Retinal pigment epithelial cell (primary cell): ENCODE measurements around the gene TCIRG1.

ENCODE experiments used
- DNase-seq: peaks from one replicate; pipeline ENCODE4 v3.0.0-alpha.2; 2010; ENCODE audit warnings: low read depth
- H3K4me3 ChIP-seq: 2 replicates; pipeline ENCODE4 v1.5.1; 2011; ENCODE audit warnings: mild to moderate bottlenecking, low read length, control low read depth, moderate library complexity
- CTCF ChIP-seq: conservative IDR thresholded peaks from 2 replicates; pipeline ENCODE4 v1.5.1; 2011; ENCODE audit warnings: low read depth, low read length, control low read depth, inconsistent platforms

The TCIRG1 gene

GRCh38 chr11:68044898-68045351, 6.1 kb downstream of the TCIRG1 start:
- no peak for TF ChIP-seq CTCF
- H3K4me3 ChIP-seq: no peak overlapping the region
- no peak for DNase-seq

- no peak for DNase-seq
- no peak for TF ChIP-seq CTCF
- no peak overlapping the region for H3K4me3 ChIP-seq
Observed at GRCh38 chr11:68047437-68048290, 8.8 kb downstream of the TCIRG1 start.

DNA sequence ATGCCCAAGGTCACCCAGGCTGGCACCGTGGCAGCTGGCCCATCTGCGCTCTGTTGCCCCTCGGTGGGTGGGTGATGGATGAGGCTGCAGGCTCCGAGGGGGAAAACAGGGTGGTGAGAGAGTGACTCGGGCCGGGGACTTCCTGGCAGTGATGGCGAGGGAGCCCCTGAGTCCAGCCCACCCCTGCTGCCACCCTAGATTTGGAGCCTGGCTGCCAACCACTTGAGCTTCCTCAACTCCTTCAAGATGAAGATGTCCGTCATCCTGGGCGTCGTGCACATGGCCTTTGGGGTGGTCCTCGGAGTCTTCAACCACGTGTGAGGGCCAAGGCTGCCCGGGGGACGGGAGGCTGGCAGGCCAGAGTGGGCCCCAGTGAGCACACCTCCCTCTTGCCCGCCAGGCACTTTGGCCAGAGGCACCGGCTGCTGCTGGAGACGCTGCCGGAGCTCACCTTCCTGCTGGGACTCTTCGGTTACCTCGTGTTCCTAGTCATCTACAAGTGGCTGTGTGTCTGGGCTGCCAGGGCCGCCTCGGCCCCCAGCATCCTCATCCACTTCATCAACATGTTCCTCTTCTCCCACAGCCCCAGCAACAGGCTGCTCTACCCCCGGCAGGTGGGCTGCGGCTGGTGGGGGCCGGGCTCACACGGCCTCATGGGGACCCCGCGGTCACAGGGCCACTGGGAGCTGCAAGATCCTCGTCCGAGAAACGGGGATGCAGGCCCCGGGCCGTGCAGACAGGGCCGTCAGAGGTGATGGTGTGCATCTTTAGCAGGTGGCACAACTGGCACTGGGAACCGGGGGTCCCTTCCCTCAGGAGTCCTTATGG, 10.1 kb downstream of the TCIRG1 start:
- no peak overlapping the region for H3K4me3 ChIP-seq
- no peak for DNase-seq
- TF ChIP-seq CTCF: no peak

DNA sequence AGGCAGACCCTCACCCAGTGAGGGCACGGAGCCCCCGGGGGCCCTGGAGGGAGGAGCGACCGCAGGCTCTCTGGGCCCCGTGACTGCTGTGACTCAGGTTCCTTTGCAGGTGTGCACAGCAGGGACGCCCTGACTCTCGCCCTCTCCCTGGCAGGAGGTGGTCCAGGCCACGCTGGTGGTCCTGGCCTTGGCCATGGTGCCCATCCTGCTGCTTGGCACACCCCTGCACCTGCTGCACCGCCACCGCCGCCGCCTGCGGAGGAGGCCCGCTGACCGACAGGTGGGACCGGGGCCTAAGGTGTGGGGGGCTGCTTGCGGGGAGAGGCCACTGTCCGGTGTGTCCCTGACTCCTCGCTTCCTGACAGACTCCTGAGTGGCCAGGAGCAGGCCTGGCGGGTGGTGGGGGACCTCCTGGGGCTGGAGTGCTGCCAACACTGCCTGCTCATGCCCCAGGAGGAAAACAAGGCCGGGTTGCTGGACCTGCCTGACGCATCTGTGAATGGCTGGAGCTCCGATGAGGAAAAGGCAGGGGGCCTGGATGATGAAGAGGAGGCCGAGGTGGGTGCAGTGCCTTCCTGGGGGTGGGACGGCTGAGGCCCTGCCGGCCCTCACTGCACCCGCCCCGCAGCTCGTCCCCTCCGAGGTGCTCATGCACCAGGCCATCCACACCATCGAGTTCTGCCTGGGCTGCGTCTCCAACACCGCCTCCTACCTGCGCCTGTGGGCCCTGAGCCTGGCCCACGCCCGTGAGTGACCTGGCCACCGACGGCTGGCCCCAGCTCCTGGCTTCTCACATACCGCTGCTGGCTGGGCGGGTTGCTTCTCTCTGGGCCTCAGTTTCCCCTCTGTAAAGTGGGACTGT, 10.9 kb downstream of the TCIRG1 start:
- DNase-seq: no peak
- TF ChIP-seq CTCF: no peak
- no peak overlapping the region for H3K4me3 ChIP-seq

DNA sequence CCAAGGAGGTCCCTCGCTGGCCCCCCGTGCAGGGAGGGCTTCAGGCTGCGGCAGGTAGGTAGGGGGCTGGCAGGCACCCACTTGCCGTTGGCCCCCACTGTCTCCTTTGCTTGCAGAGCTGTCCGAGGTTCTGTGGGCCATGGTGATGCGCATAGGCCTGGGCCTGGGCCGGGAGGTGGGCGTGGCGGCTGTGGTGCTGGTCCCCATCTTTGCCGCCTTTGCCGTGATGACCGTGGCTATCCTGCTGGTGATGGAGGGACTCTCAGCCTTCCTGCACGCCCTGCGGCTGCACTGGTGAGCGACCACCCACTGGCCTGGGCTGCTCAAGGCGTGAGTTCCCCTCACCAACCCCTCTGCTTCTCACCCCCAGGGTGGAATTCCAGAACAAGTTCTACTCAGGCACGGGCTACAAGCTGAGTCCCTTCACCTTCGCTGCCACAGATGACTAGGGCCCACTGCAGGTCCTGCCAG, 11.6 kb downstream of the TCIRG1 start:
- DNase-seq: no peak
- TF ChIP-seq CTCF: no peak
- no peak overlapping the region for H3K4me3 ChIP-seq

GRCh38 chr11:68051191-68052136, 12.6 kb downstream of the TCIRG1 start:
- DNase-seq: no peak
- no peak for TF ChIP-seq CTCF
- no peak overlapping the region for H3K4me3 ChIP-seq
